GM21825 (cell line): ENCODE results near the gene COL13A1.

Source experiments
- ATAC-seq: cut with Tn5 transposase; IDR thresholded peaks from one replicate; pipeline ENCODE4 v1.9.1; 2021; ENCODE audit warnings: mild to moderate bottlenecking, moderate library complexity; ENCODE audit not compliant: unreplicated experiment

COL13A1 gene

DNA sequence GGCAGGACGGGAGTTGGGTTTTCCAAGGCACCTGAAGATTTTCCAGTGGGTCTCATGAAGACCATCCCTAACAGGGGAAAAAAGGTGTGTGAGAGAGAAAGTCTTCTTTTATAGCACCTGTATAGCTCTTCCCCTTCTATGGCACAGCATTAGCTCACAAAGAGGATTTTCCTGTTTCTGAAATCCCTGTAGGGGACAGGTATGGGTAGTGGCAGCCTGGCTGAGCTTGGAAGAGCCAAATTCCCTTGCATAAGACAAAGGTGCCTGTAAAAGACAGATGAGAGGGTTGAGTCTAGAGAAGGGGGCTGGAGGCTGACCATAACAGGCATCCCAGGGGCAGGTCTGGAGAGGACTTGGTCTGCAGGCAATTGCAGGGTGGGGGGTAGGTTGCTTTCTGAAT lies 63.7 kb downstream of the COL13A1 start:
- ATAC-seq: no peak

DNA sequence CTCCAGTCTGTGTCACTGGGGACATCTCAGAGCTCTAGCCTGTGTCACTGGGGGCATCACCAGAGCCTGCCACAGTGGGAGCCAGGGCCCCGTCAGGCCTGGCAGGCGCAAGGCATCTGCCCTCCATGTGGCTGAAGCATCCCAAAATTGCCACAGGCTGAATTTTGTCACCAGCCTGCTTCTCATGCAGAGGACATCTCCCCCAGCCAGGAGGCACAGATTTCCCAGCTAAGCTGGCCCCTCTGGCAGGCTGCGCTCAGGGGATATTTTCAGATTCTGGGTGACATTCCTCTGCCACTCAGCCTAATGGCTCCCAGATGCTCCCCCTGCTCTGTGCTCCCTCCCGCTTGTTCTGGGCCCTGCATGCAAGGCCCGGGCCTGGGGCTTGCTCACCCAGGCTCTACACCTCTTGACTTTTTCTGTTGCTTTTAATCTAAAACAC lies 64.6 kb downstream of the COL13A1 start:
- ATAC-seq: no peak

DNA sequence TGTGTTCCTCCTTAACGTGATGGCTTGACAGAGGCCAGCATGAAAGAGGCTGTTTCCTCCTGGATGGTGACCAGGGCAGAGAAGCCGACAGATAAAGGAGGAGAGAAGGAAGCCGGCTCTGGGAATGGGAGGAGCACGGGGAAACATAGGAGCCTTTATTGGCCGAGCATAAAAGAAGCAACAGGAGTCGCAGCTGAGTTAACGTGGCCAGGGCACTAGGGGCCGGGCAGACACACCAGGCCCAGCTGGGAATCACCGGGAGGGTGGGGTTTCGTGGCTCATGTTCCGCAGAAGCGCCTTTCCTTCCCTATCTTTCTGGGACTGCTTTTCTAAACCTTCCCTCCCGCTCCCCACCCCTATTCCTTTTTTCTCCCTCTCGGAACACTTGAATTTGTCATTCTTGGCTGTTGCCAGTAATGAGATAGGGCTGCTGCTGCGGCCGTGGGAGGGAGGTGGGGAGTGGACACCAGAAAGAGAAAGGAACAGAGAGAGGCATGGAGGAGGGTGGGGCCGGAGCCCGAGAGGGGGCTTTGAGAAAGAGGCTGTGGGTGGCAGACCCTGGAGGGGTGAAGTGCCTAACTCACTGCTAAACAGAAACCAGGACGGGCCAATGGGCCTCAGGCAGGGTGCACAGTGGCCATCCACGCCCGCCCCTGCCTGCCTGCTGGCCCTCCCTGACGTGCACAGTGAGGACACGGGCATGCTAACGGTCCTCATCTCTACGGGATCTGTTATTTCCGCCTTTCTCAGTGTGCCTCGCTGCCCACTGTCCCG lies 65.2 kb downstream of the COL13A1 start:
- no peak for ATAC-seq

DNA sequence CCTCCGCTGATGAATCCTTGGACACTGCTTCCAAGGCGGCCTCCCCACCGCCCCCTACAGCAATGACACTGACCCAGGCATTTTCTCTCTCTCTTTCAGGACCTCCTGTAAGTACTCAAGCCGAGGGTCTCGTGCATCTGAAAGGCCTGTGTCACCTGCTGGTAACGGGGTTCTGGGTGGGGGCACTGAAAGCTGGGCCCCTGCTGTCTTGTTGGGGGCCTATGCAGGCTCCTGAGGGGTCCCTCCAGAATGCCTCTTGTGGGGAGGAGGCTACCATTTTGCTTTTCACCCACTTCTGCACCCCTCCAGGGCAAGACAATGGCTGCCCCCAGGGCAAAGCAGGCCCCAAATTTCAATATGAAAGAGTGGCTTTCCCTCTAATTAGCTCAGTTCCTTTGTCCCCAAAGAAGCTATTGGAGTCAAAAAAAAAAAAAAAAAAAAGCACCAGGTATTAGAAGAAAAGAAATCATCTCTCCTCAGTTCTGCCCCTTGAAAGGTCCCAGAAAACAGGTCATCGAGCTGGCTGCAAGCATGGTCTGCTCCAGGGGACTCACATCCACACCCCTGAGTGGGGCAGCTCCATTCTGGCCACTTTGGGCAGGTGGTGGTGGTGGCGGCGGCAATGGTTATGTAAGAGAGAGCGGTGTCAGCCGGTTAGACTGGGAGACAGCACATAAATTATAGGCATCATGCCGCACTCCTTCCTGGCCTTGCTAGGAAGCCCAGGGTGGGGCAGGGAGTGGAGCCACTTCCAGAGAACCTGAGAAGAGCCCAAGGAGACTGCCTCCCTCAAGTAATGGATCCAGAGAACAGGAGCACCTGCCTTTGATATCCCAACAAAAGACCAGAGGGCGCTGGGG lies 66.2 kb downstream of the COL13A1 start:
- no peak for ATAC-seq

DNA sequence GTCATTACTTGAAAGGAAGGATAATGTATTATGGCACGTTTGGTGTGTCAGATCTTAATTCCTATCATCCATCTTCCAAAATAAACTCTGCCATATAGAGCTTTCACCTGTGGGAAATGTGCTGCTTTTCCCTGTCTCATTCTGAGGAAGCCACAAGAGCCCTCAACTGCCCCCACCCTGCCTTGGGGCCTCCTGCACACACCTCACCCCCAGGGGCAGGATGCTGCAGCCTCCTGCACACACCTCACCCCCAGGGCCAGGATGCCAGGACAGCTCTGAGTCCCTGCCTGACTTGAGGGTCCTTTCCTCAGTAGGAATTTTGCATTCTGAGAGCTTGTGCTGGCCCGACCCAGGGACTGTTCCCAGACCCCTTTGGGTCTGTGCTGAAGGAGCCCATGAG lies 67.1 kb downstream of the COL13A1 start:
- ATAC-seq: no peak

DNA sequence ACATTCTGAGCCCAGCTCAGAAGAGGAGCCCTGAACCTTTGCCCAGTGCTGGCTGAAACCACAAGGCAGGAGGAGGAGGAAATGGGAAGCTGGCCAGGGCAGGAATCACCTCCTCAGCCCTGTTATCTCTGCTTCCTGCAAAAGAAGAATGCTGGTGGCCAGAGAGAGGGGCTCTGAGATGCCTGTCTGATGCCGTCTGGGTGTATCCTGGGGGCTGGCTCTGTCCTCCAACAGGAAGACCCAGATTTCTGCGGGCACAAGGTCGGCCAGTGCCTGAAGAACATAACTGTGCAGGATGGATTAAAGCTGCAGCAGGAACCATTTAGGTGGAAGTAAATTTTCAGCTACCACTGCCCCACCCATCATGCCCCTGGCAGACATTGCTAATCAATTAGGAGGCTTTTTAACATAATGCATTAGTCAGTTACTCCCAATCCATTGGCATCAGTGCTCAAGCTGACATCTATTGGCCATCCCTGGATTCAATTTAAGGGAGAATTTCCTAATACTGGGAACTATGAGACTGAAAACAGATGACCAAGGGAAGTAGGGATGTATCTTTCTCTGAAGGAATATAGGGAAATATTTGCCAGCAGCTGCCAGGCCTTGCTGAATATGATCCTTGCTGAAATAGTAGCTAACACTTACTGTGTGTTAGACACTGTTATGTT lies 67.7 kb downstream of the COL13A1 start:
- ATAC-seq: no peak

DNA sequence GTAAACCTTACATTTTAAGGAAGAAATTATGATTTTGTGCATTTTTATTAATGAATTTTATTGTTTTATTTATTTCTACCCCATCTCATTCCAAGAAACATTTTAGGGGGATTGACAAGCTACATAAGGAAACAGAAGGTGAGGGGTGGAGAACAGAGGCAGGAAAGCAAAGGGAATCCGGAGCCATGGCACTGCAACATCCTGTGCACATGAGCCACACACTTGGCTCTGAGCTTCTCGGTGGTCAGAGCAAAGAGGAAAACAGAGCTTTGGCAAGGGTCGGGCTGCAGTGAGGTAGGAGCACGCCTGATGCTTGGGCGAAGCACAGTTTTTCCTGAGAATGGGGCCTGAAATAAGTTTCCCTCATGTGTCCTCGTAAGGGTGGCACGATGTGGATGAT lies 68.9 kb downstream of the COL13A1 start:
- no peak for ATAC-seq

DNA sequence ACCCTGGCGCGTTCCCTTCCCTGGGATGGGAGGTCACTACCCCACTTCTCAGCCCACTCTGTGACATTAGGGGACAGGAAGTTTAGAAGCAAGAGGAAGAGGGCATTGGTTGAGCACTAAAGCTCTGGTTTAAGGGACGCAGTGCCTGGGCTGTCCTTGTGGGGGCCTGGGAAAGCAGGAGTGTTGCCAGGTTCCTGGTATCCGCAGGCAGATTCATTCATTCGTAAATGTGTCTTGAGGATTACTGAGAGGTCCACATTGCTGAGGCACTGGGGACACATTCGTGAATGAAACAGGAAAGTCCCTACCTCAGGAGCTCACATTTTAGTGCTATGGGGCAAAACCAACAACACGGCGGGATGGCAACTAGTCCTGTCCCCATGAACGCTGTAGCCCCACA lies 69.4 kb downstream of the COL13A1 start:
- no peak for ATAC-seq

DNA sequence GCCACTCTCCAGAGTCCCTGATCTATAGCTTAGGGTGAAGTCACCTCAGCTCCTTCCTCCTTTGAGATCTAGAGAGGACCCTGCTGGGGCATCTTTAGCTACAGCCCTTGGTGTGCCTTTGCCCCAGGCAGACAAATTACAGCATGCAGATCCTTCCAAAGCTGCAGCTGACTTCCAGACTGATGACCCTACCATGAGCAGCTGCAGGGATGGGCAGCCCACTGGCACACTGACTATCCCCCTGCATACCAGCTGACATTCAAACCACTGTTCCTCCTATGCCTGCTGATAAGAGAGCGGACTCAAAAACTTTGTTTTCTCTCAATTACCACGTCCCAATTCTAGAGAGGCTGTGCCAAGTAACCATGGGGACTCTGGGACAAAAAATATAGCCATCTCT lies 70.6 kb downstream of the COL13A1 start:
- no peak for ATAC-seq

DNA sequence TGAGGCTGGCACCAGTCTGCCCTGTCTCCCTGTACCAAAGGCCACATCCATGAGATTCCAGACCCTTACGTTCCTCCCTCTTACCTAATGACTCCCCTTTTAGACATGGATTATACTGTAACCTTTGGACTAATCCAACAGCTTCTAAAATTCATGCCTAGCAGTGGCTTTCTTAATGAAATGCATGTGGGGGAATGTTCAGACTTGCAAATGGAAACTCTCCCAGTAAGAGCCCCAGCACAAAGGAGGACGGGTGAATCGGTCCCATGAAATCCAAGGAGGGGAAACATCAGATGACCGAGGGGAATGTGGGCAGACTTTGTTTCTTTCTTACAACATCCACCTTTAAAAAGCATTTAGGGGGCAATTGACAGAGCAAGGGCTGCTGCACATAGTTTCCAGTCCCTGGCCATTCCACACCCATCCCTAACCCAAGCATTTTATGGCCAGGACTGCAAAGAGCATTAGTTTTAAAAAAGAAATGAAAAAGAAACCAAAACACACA lies 71.5 kb downstream of the COL13A1 start:
- ATAC-seq: no peak

DNA sequence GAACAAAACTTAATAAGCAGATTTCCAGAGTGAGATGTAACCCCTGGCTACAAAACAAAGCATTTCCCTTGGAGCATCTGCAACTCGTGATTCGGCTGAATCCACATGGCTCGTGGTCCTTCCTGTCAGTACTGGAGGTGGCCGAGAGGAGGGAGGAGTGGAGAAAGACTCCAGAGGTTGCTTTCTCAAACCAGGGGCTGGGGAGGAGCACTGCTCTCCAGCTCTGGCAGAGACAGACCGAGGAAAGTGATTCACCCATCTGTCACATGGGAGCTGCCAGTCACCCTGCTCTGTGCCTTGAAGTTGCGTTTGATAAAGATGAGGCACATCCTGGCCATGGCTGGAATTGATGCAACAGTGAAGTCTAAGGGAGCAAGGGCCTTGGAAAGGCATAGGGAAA lies 72.7 kb downstream of the COL13A1 start:
- ATAC-seq: no peak

DNA sequence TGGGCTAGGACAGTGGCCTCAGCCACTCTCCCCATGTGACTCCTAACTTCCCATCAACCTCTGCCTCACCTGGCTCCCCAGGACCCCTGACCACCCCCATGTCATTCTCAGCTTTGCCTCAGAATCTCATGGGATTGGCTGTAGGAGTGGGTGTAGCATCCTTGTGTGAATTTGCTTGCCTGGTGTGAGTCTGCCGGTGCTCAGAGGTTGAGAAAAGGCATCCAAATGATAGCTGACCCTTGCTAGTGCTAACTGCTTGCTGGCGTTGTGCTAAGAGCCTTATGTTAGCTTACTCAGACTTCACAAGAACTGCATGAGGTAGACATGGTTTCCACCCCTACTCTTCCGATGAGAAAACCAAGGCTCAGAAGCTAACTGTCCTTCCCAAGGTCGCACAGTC lies 74.2 kb downstream of the COL13A1 start:
- no peak for ATAC-seq

DNA sequence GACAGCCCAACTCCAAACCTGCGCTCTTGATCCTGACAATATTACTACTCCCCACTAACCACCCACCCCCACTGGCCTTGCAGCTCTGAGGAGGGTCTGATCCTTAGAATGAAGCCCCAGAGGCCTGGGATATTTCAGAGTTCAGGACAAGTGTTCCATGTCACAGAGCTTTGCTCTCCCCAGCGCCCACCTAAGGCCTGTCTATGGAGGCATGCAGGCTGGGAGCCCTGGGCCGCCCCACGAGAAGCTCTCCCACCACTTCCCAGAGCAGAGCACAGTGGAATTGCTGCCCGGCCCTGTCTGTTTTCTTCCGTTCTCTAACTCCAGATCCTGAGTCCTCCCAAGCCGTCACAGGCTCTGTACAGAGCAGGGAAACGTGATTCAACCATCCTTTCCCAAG lies 74.6 kb downstream of the COL13A1 start:
- ATAC-seq: no peak

DNA sequence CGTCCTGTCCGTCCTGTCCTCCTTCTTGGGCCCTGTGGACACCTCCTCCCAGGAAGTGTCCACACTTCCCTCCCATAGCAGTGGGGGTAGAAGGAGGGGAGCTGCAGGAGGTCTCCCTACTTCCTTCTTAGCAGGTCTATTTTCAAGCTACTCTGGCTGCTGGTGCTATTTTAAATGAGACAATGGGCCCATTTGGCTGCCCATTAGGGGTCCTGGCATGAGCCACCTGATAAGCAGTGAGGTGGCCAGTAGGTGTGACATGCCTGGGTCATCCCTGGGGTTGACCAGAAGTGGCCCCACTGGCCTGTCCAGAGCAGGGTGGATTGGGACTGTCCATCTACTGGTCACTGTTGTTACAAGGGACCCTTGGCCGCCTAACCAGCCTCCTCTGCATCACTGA lies 75.2 kb downstream of the COL13A1 start:
- ATAC-seq: no peak

DNA sequence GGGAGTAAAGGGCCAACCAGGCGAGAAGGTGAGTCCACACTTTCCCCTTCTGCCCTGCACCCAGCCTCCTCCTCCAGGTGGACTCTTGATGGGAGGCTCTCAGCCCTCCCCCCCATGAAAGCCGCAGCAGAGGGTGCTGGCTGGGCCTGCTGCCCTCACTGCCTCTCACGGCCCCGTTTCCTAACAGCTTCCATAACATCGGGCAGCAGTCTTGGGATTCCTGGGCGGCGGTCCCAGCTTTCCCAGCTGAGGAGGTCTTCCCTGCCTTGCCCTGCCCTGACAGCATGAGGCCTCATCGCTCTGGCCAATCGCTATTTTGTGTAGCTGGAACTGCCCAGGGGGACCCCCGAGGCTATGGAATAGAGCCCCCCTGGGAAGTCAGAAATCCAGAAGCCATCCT lies 76.3 kb downstream of the COL13A1 start:
- ATAC-seq: no peak

DNA sequence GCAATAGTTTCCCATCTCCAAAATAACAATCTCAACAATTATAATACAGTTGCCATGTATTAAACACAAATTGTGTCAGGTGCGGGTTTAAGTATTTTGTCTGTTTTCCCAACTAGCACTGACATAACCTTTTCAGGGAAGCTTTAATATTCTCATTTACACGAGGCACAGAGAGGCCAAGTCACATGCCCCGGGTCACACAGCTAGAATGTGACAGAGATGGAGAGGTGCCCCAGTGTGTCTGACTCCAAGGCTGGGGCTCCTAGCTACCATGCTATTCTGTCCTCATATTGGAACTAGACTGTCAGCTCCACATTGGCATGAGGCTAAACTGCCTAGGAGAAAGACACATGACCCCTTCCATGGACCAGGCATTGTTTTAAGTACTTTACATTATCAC lies 77.2 kb downstream of the COL13A1 start:
- ATAC-seq: no peak

DNA sequence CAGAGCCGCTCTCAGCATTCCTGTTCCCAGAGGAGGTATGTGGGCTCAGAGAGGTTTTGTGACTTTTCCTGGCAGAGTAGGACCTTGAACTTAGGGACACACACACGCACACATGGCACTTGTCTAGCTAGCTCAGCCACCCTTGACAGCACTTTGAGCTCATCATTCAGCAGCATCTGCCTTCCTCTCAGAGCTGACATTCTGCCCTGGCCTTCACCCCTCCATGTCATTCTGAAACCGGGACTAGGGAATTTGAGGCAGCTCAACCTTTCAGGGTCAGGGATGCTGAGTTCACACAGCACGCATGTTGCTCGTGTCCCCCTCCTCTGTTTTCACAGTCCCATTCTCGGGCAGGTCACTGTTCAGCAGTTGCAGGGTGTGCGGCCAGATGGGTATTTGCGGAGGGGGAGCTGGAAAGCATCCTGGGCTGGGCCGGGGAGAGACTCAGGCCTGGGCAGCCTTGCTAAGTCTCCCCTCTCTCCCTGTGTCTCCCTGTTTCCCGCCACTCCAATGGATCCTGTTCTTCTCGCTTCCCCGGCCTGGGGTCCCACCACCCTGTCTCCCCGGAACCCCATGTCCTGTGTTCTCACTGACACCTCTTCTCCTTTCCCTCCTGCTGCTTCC lies 78.0 kb downstream of the COL13A1 start:
- no peak for ATAC-seq

DNA sequence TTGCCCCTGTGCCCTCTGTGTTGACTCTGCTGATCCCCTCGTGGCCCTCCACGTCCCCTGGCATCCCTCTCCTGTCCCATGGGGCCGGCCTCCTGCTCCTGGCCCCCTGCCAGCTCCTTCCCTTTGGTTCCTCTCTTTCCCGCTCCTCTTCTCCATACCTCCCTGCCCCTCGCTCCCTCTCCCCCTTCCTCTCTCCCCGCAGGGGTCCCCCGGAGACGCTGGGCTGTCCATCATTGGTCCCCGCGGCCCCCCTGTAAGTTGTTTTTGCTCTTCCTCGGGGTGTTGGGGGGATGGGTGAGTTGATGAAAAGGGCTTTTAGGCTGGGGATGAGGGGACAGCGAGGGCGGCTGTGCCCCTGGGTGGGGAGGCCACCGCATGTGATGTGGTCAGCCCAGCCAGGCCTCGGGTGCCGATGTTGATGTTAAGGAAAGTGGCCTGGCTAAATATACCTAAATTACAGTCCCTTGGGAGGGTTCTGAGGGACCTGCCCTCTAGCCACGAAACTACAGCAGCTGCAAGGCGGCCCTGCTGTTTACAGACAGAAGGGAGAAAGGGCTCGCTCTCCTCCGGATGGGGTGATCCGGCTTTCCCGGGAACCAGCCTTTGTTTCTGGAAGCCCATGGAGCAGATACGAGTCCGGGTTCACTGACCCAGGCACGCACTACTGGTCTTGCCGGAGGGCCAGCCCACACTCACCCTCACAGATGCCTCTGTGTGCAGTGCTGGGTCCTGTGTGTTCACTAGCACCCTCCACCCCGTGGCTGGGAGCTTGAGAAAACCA lies 78.8 kb downstream of the COL13A1 start:
- ATAC-seq: no peak

DNA sequence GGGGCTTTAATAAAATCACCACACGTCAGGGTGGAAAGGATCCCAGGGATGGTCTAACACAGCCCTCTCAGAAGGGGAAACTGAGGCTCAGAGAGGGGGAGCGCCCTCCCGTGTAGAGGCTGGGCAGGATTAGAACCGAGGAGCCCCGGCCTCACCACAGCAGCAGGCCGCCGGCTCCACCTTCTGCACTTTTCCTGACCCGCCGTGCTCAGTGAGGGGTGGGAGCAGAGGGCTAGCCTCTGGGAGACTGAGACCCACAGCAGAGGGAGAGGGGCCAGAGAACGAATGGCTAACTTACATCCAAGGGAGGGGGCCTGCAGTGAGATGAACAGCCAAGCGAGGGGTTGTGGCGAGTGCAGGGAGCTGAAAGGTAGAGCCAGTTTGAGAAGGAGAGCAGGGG lies 79.5 kb downstream of the COL13A1 start:
- no peak for ATAC-seq

DNA sequence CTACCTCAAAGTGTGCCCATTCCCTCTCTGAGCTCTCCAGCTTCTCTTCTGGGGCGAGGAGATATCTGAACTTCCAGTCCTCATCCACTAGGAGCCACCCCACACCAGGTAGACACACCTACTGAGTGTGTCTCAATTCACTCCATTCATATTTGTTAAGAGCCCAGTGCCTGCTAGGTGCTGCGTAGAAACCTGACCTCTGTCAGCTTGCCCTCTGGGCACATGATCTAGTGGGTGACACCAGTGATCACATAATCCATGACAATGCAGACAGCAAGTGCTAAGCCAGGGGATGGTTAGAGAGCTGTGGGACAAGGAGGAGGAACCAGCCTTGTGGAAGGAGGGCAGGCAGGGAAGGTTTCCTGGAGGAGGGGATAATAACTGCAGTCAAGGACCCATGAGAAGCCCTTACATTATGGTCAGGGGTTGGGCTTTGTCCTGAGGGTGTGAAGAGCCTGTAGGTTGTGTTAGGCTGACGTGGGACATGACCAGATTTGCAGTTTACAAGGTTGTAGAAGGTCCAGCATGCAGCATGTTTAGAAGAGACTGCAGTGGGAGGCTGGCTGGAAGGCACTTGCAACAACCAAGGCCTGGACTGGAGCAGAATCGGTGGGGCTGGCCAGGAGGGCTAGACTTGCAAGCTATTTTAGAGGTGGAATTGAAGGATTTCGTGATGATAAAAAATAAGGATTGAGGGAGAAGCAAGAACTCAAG lies 81.8 kb downstream of the COL13A1 start:
- no peak for ATAC-seq
